MCF 10A (cell line): Measurements from ENCODE around the gene CSRNP3. TPM values are rescaled to one million over a fixed set of nuclear protein-coding genes. Genes with fewer than 3 reads are reported as not detected.
A peak's percentile ranks its signal among the peaks of the same experiment; 100 is the strongest.

Experiments
- BruUV-seq: library from RNA; stranded (reverse); fragments of 400-500 nt; replicated peaks from 2 replicates; lab custom pipeline; 2021; lab: Mats Ljungman, UMichigan
- CTCF ChIA-PET: fragments of 300-600 bp; sonication (Branson Sonifier 250); formaldehyde crosslinking; extraction: SDS; loops from one replicate; lab custom pipeline; 2021; ENCODE audit warnings: antibody characterized with exemption, inconsistent platforms; lab: Yijun Ruan, JAX
- POLR2A ChIA-PET: fragments of 300-600, 350-650 bp; sonication (Branson Sonifier 250); formaldehyde crosslinking; extraction: SDS; loops from one replicate; lab custom pipeline; 2020; ENCODE audit warnings: antibody characterized with exemption, inconsistent platforms; lab: Yijun Ruan, JAX
- DNase-seq: peaks from one replicate; pipeline ENCODE4 v3.0.0-alpha.2; 2018; ENCODE audit not compliant: unreplicated experiment
- H3K27ac Mint-ChIP-seq: one replicate; pipeline ENCODE4 v1.8.0; 2022; ENCODE audit warnings: mild to moderate bottlenecking, low read depth, mixed read lengths; ENCODE audit not compliant: unreplicated experiment
- H3K27me3 Mint-ChIP-seq: one replicate; pipeline ENCODE4 v1.8.0; 2022; ENCODE audit warnings: mixed read lengths; ENCODE audit not compliant: insufficient read depth, unreplicated experiment
- H3K36me3 Mint-ChIP-seq: one replicate; pipeline ENCODE4 v1.8.0; 2022; ENCODE audit warnings: mild to moderate bottlenecking, moderate library complexity, mixed read lengths; ENCODE audit not compliant: insufficient read depth, unreplicated experiment
- H3K4me1 Mint-ChIP-seq: one replicate; pipeline ENCODE4 v1.8.0; 2022; ENCODE audit warnings: mixed read lengths; ENCODE audit not compliant: insufficient read depth, unreplicated experiment
- H3K4me3 Mint-ChIP-seq: one replicate; pipeline ENCODE4 v1.8.0; 2022; ENCODE audit warnings: mild to moderate bottlenecking, moderate library complexity, mixed read lengths; ENCODE audit not compliant: unreplicated experiment
- H3K9me3 Mint-ChIP-seq: one replicate; pipeline ENCODE4 v1.8.0; 2022; ENCODE audit warnings: mixed read lengths; ENCODE audit not compliant: unreplicated experiment
- CTCF ChIP-seq: fragments of 200-600 bp; IDR thresholded peaks from one replicate; pipeline ENCODE4 v1.8.0; 2022; ENCODE audit warnings: antibody characterized with exemption, mild to moderate bottlenecking; ENCODE audit not compliant: unreplicated experiment
- intact Hi-C: fragments of 100-400 bp; cut with micrococcal nuclease; formaldehyde crosslinking; loops from 2 replicates; pipeline ENCODE4 v1.14.1; 2022
- total RNA-seq: library from RNA; stranded (reverse); gene quantifications from 2 replicates; pipeline ENCODE4 v1.2.3, GENCODE V29; 2022

CSRNP3 gene
- total RNA-seq, 1 experiment from 2014 or later: 0.33 TPM

DNA sequence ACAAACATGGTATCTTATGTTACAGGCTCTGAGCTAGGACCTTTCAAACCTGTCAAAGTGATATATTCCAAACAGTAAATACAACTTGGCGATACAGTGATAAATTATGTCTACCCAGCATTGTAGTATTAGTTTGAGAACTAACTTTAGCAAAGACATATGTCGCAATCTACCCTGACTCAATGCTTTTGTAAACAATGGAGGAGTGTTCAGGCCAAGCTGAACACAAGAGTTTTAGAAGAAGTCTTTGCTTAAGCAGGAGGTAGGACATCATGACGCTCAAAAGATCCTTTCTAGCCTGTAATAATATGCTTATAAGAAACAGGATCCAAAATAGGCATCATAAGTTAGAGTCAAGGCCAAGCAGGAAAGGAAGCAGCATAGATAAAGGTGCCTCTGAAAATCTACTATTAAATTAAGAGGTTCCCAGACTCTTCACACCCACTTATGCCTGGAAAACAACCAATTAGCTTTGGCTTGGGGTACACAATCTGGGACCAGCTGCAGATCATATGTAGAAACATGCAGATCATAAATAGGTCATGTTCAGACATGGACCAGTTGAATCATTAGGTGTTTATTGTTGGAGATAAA, 132.5 kb downstream of the CSRNP3 start:
- TF ChIP-seq CTCF: no peak
- ChIA-PET POLR2A (no interaction called here), CTCF (interaction anchor here (1.8 kb wide), 2 partner anchors 17 to 39 kb away, joined by 5 read pairs; no protein-coding TSS in a partner anchor)
- Mint-ChIP-seq H3K27me3 (peaks cover 38% of the 10 kb centered on the region), H3K9me3 (no peaks in the 10 kb centered on the region), H3K4me1 (peaks cover 7% of the 10 kb centered on the region), H3K36me3 (no peaks in the 10 kb centered on the region), H3K4me3 (no peak overlapping the region), H3K27ac (peak overlapping the region; percentile 4)
- BruUV-seq: no TSS peak
- DNase-seq: peak; percentile 69
- intact Hi-C loops: no loop called here

- H3K27me3 Mint-ChIP-seq: peaks cover 33% of the 10 kb centered on the region
- no peak overlapping the region for H3K27ac Mint-ChIP-seq
- no TSS peak for BruUV-seq
- H3K4me1 Mint-ChIP-seq: no peaks in the 10 kb centered on the region
- ChIA-PET POLR2A (no interaction called here), CTCF (interaction anchor here (1.0 kb wide), 1 partner anchor 15 kb away, joined by 3 read pairs; no protein-coding TSS in a partner anchor)
- no peak for DNase-seq
- intact Hi-C loops: no loop called here
- no peaks in the 10 kb centered on the region for H3K36me3 Mint-ChIP-seq
- no peak for TF ChIP-seq CTCF
- no peak overlapping the region for H3K4me3 Mint-ChIP-seq
- H3K9me3 Mint-ChIP-seq: no peaks in the 10 kb centered on the region
Measured at GRCh38 chr2:165609672-165610071, 140.2 kb downstream of the CSRNP3 start.

DNA sequence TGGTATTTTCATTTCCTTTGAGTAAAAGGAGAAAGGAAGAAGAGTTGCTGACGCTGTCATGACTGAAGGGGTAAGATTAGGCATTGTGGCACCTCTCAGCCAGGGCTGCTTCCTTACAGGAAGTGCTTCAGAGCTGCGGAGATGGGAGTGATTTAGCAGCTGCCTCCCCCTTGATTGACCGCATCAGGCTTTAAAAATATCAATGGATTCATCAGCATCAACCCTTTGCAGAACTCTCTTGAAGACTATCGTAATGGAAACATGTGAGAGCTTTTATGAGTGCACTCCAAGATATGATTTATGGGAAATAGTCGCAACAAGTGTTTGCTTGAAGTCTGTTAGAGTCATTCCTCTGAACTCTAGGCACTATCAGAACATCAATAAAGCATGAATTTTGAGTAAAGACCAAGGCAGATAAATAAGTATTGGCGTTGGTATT, 141.1 kb downstream of the CSRNP3 start:
- H3K4me1 Mint-ChIP-seq: no peaks in the 10 kb centered on the region
- no TSS peak for BruUV-seq
- H3K27ac Mint-ChIP-seq: no peak overlapping the region
- no peaks in the 10 kb centered on the region for H3K36me3 Mint-ChIP-seq
- no peaks in the 10 kb centered on the region for H3K9me3 Mint-ChIP-seq
- no peak overlapping the region for H3K4me3 Mint-ChIP-seq
- ChIA-PET POLR2A (no interaction called here), CTCF (interaction anchor here (1.0 kb wide), 1 partner anchor 14 kb away, joined by 3 read pairs; no protein-coding TSS in a partner anchor)
- intact Hi-C loops: no loop called here
- TF ChIP-seq CTCF: no peak
- no peak for DNase-seq
- H3K27me3 Mint-ChIP-seq: peaks cover 29% of the 10 kb centered on the region

GRCh38 chr2:165617741-165618481, 148.4 kb downstream of the CSRNP3 start:
- H3K4me3 Mint-ChIP-seq: no peak overlapping the region
- ChIA-PET CTCF (interaction anchor here (0.6 kb wide), 2 partner anchors 11 to 257 kb away, joined by 3 read pairs; no protein-coding TSS in a partner anchor), POLR2A (no interaction called here)
- H3K9me3 Mint-ChIP-seq: no peaks in the 10 kb centered on the region
- intact Hi-C loops: no loop called here
- H3K36me3 Mint-ChIP-seq: no peaks in the 10 kb centered on the region
- peak; percentile 32 for DNase-seq
- H3K4me1 Mint-ChIP-seq: peaks cover 10% of the 10 kb centered on the region
- TF ChIP-seq CTCF: no peak
- no peak overlapping the region for H3K27ac Mint-ChIP-seq
- peaks cover 23% of the 10 kb centered on the region for H3K27me3 Mint-ChIP-seq
- BruUV-seq: no TSS peak
